Measurements from ENCODE around the gene EXOSC1. TPM values are rescaled to one million over a fixed set of nuclear protein-coding genes. Genes with fewer than 3 reads are reported as not detected.

Gene EXOSC1
- polyA plus RNA-seq, 1 of the 3 experiments (the other 2 are of a cell fraction): 49.0 TPM

- peak overlapping the region; percentile 79 for H3K4me2 ChIP-seq
- peaks cover 67% of the 10 kb centered on the region for H3K79me2 ChIP-seq (ENCODE audit: insufficient read depth)
- no peaks in the 10 kb centered on the region for H3F3A ChIP-seq (replicated peaks; ENCODE audit: insufficient read depth)
- no peak overlapping the region for H3K27ac ChIP-seq (ENCODE audit: low read depth in 2 of 2, low read length in 1 of 2)
- peaks cover 7 to 9% of the 10 kb centered on the region in 2 experiments; a peak in 3 of 4 replicates for H3K4me1 ChIP-seq (ENCODE audit: control insufficient read depth in 1 of 2, insufficient read depth in 2 of 2, low read depth in 1 of 2, low read length in 1 of 2)
- H3K4me3 ChIP-seq (ENCODE audit: low read depth in 2 of 2, low read length in 1 of 2): no peak overlapping the region
- H3K9me2 ChIP-seq: no peaks in the 10 kb centered on the region
- peaks cover 5 to 18% of the 10 kb centered on the region in 2 experiments for H3K36me3 ChIP-seq (replicated peaks in 1 of 2; ENCODE audit: control insufficient read depth in 1 of 2, insufficient read depth in 2 of 2, low read length in 1 of 2)
- H3K27me3 ChIP-seq (ENCODE audit: insufficient read depth): no peaks in the 10 kb centered on the region
- 0 out of 2 replicates have a peak overlapping the region, but pooled peaks have one; percentile 75 for H3K9ac ChIP-seq
- no peak for TF ChIP-seq JUND (IDR thresholded peaks at IDR 0.05)
- no peak for TF ChIP-seq YY1 (IDR thresholded peaks at IDR 0.05; ENCODE audit: low read depth)
- TF ChIP-seq FOXM1 (IDR thresholded peaks at IDR 0.05; ENCODE audit: low read depth): no peak
- no peak for TF ChIP-seq RFX5 (IDR thresholded peaks at IDR 0.05; ENCODE audit: low read length)
- 94% methylated on average over 1 of the region's 1 CpG for WGBS (ENCODE audit: low lambda C conversion rate)
- CTCF ChIA-PET: interaction anchor here (1.3 to 2.0 kb wide), 3 partner anchors 36 to 232 kb away, joined by 3 to 4 read pairs (median 4); no protein-coding TSS in a partner anchor
- no peak for DNase-seq
- H2AFZ ChIP-seq (ENCODE audit: low read depth): no peak overlapping the region
- POLR2A ChIA-PET: no interaction called here
- peaks cover 4% of the 10 kb centered on the region; the same call in 1 of the 2 replicates for H4K20me1 ChIP-seq (ENCODE audit: insufficient read depth)
- no peaks in the 10 kb centered on the region for H3K9me3 ChIP-seq
Measured at GRCh38 chr10:97444212-97444611, 1.6 kb downstream of the EXOSC1 start.

DNA sequence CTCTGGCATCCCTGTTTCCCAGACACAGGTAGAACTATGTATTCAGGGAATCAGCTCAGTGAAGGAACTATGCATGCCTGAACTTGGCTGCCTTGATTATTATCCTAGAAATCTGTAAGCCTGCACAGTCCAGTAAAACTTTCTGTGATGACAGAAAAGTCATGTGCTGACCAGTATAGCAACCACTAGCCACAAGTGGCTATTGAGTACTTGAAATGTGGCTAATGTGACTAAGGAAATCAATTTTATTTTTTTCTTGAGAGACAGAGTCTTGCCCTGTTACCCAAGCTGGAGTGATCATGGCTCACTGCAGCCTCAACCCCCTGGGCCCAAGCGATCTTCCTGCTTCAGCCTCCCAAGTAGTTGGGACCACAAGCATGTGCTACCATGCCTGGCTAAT, 3.5 kb downstream of the EXOSC1 start:
- WGBS (ENCODE audit: low lambda C conversion rate): 100% methylated on average over 1 of the region's 1 CpG

More for the DNA sequence above, 3.5 kb downstream of the EXOSC1 start:
- ChIA-PET POLR2A (no interaction called here), CTCF (interaction anchor here (1.2 to 1.4 kb wide), 2 partner anchors 19 to 34 kb away, joined by 3 to 5 read pairs; no protein-coding TSS in a partner anchor)
- Histone ChIP-seq H3K4me1 (ENCODE audit: control insufficient read depth in 1 of 2, insufficient read depth in 2 of 2, low read depth in 1 of 2, low read length in 1 of 2) (peaks cover 7% of the 10 kb centered on the region in 2 experiments; a peak in 3 of 4 replicates), H3K4me2 (no peak overlapping the region), H3K36me3 (replicated peaks in 1 of 2; ENCODE audit: control insufficient read depth in 1 of 2, insufficient read depth in 2 of 2, low read length in 1 of 2) (peaks cover 10 to 32% of the 10 kb centered on the region in 2 experiments), H3K9me2 (no peaks in the 10 kb centered on the region), H3F3A (replicated peaks; ENCODE audit: insufficient read depth) (no peaks in the 10 kb centered on the region), H3K4me3 (ENCODE audit: low read depth in 2 of 2, low read length in 1 of 2) (no peak overlapping the region), H3K27me3 (ENCODE audit: insufficient read depth) (no peaks in the 10 kb centered on the region), H3K79me2 (ENCODE audit: insufficient read depth) (peaks cover 48% of the 10 kb centered on the region), H2AFZ (ENCODE audit: low read depth) (no peak overlapping the region), H4K20me1 (ENCODE audit: insufficient read depth) (no peaks in the 10 kb centered on the region), H3K9me3 (no peaks in the 10 kb centered on the region), H3K9ac (no peak overlapping the region), H3K27ac (ENCODE audit: low read depth in 2 of 2, low read length in 1 of 2) (no peak overlapping the region)
- no peak for TF ChIP-seq RAD21 (IDR thresholded peaks at IDR 0.05; ENCODE audit: low read length)
- no peak for TF ChIP-seq EP300 (IDR thresholded peaks at IDR 0.05; ENCODE audit: borderline replicate concordance in 1 of 2, low read depth in 1 of 2, low read length in 1 of 2)
- TF ChIP-seq RFX5 (IDR thresholded peaks at IDR 0.05; ENCODE audit: low read length): no peak
- TF ChIP-seq, protein P1, sequence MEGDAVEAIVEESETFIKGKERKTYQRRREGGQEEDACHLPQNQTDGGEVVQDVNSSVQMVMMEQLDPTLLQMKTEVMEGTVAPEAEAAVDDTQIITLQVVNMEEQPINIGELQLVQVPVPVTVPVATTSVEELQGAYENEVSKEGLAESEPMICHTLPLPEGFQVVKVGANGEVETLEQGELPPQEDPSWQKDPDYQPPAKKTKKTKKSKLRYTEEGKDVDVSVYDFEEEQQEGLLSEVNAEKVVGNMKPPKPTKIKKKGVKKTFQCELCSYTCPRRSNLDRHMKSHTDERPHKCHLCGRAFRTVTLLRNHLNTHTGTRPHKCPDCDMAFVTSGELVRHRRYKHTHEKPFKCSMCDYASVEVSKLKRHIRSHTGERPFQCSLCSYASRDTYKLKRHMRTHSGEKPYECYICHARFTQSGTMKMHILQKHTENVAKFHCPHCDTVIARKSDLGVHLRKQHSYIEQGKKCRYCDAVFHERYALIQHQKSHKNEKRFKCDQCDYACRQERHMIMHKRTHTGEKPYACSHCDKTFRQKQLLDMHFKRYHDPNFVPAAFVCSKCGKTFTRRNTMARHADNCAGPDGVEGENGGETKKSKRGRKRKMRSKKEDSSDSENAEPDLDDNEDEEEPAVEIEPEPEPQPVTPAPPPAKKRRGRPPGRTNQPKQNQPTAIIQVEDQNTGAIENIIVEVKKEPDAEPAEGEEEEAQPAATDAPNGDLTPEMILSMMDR (IDR thresholded peaks at IDR 0.05): no peak
- no peak for TF ChIP-seq ZBTB33 (IDR thresholded peaks at IDR 0.05; ENCODE audit: borderline replicate concordance, low read depth)
- TF ChIP-seq TAF1 (IDR thresholded peaks at IDR 0.05; ENCODE audit: borderline replicate concordance, low read depth, low read length): no peak
- TF ChIP-seq USF2 (IDR thresholded peaks at IDR 0.05; ENCODE audit: borderline replicate concordance, low read depth, low read length): no peak
- no peak for TF ChIP-seq PBX3 (IDR thresholded peaks at IDR 0.05)
- TF ChIP-seq TCF12 (IDR thresholded peaks at IDR 0.05): no peak
- TF ChIP-seq REST (IDR thresholded peaks at IDR 0.05; ENCODE audit: low read depth, low read length): no peak
- TF ChIP-seq MAX (IDR thresholded peaks at IDR 0.05; ENCODE audit: low read depth): no peak
- no peak for DNase-seq
